Muscle layer of colon (tissue), 2 donors: Measurements from ENCODE around the gene ARHGEF10L.
A peak's percentile ranks its signal among the peaks of the same experiment; 100 is the strongest.

Experiments used
- H3K27ac ChIP-seq: one replicate; pipeline ENCODE4 v1.7.0; 2013; ENCODE audit warnings: low read depth, mild to moderate bottlenecking, low read length, moderate library complexity
- H3K27me3 ChIP-seq, 2 donors: one replicate each; pipeline ENCODE4 v1.7.0; 2013; ENCODE audit warnings: low read length in 2 of 2, mild to moderate bottlenecking in 2 of 2; ENCODE audit not compliant: insufficient read depth in 2 of 2, control insufficient read depth in 1 of 2
- H3K36me3 ChIP-seq: one replicate; pipeline ENCODE4 v1.7.0; 2013; ENCODE audit warnings: mild to moderate bottlenecking, low read length; ENCODE audit not compliant: insufficient read depth
- H3K4me1 ChIP-seq: one replicate; pipeline ENCODE4 v1.7.0; 2013; ENCODE audit warnings: mild to moderate bottlenecking, low read length; ENCODE audit not compliant: insufficient read depth
- H3K4me3 ChIP-seq, 2 donors: one replicate each; pipeline ENCODE4 v1.7.0; 2013; ENCODE audit warnings: low read length in 2 of 2, low read depth in 1 of 2, mild to moderate bottlenecking in 1 of 2, moderate library complexity in 1 of 2
- H3K9ac ChIP-seq: one replicate; pipeline ENCODE4 v1.7.0; 2013; ENCODE audit warnings: low read length
- H3K9me3 ChIP-seq: one replicate; pipeline ENCODE4 v1.7.0; 2013; ENCODE audit warnings: mild to moderate bottlenecking, low read length
- donor health status: abdominal sarcoma.
- donor health status: Adenocarcinoma of cecum.

The ARHGEF10L gene

GRCh38 chr1:17539118-17539476 is 401 bp upstream of the ARHGEF10L start:
- peak overlapping the region; percentile 78 for H3K27ac ChIP-seq
- H3K4me1 ChIP-seq: peaks cover 28% of the 10 kb centered on the region
- no peaks in the 10 kb centered on the region for H3K36me3 ChIP-seq
- peak overlapping the region; percentile 20 to 28 for H3K4me3 ChIP-seq
- H3K27me3 ChIP-seq: no peaks in the 10 kb centered on the region
- H3K9ac ChIP-seq: no peak overlapping the region
- no peaks in the 10 kb centered on the region for H3K9me3 ChIP-seq

DNA sequence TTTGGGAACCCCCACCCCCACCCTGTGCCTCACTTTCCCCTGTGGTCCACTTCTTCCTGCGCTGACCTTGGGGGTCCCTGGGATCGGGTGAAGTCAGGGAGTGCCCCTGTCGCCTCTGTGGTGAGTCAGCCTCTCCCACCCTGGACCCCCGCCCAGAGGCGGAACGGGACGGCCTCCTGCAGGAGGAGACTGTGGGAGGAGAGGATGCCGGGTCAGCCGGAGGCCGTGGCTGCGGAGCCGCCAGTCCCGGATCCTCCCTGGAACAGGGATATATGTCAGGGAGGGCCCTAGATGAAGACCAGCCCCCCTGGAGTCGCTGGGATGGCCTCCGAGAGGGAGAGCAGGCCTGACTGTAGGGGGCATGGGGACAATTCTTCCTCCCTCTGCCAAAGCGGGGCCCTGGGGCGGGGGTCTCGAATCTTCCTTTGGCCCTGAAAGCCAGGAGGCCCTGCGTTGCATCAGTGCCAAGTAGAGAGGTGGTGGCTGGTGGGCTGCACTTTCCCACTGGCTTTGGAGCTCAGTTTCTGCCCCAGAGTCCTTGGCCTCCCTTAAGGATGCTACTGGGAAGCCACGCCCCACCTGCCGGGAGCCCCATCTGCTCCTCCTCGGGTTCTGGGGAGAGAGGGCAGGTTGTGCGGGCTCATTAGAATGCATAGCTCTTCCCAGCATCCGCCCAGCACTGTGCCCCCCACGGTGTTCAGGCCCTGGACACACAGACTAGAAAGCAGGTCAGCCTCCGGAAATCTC is 930 bp downstream of the ARHGEF10L start:
- Histone ChIP-seq H3K27me3 (no peaks in the 10 kb centered on the region), H3K36me3 (no peaks in the 10 kb centered on the region), H3K4me1 (peaks cover 33% of the 10 kb centered on the region), H3K9me3 (no peaks in the 10 kb centered on the region), H3K27ac (peak overlapping the region; percentile 82), H3K9ac (peak overlapping the region; percentile 91), H3K4me3 (peak overlapping the region; percentile 84 to 94)

DNA sequence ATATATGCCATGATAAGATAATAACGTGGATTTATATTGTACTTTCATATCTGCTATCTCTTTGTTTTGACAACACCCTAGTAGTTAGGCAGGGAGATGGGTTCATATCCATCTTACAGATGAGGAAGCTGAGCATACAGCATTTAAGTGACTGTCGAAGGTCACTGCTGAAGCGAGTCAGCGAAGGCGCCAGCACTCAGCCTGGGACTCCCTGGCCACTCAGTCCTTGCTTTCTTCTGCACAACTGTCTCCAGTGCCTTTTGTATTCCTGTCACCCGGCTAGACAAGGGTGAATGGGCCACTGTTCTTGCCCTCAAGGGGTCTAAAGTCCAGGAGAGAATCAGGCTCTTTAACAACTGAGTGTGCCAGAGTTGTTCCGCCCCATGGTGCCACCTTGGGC is 3.1 kb downstream of the ARHGEF10L start:
- Histone ChIP-seq H3K4me3 (no peak overlapping the region), H3K36me3 (no peaks in the 10 kb centered on the region), H3K9ac (no peak overlapping the region), H3K27ac (no peak overlapping the region), H3K4me1 (peaks cover 41% of the 10 kb centered on the region), H3K9me3 (no peaks in the 10 kb centered on the region), H3K27me3 (no peaks in the 10 kb centered on the region)

GRCh38 chr1:17544776-17545350 is 5.4 kb downstream of the ARHGEF10L start:
- Histone ChIP-seq H3K9ac (no peak overlapping the region), H3K4me1 (peaks cover 25% of the 10 kb centered on the region), H3K27ac (no peak overlapping the region)

DNA sequence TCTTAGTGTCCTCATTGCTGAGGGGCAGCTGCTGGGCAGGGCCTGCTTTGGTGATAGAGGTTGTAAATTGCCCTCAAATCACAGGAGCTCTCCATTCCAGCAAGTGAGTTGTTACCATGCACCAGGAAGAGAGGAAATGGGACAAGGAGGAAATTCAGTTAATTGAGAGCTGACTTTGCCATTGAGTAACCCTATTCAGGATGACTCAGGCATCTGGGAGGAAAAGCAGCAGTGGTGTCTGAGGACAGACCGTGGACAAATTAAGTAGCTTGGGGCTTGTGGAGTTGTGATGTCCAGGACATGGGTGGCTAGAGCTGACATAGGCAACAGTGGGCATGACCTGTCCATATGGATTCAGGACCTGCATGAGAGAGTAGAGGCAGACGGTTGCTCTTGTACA is 5.9 kb downstream of the ARHGEF10L start:
- no peak overlapping the region for H3K4me3 ChIP-seq
- no peaks in the 10 kb centered on the region for H3K36me3 ChIP-seq
- H3K27me3 ChIP-seq: no peaks in the 10 kb centered on the region
- no peak overlapping the region for H3K27ac ChIP-seq
- H3K9ac ChIP-seq: no peak overlapping the region
- H3K9me3 ChIP-seq: no peaks in the 10 kb centered on the region
- H3K4me1 ChIP-seq: peaks cover 25% of the 10 kb centered on the region

More at GRCh38 chr1:17544776-17545350, 5.4 kb downstream of the ARHGEF10L start:
- Histone ChIP-seq H3K27me3 (no peaks in the 10 kb centered on the region), H3K36me3 (no peaks in the 10 kb centered on the region), H3K4me3 (no peak overlapping the region), H3K9me3 (no peaks in the 10 kb centered on the region)

- Histone ChIP-seq H3K9me3 (no peaks in the 10 kb centered on the region), H3K4me3 (no peak overlapping the region), H3K27ac (no peak overlapping the region), H3K4me1 (peaks cover 29% of the 10 kb centered on the region), H3K36me3 (no peaks in the 10 kb centered on the region), H3K9ac (no peak overlapping the region), H3K27me3 (no peaks in the 10 kb centered on the region)
Observed at GRCh38 chr1:17546946-17547670, 7.6 kb downstream of the ARHGEF10L start.

DNA sequence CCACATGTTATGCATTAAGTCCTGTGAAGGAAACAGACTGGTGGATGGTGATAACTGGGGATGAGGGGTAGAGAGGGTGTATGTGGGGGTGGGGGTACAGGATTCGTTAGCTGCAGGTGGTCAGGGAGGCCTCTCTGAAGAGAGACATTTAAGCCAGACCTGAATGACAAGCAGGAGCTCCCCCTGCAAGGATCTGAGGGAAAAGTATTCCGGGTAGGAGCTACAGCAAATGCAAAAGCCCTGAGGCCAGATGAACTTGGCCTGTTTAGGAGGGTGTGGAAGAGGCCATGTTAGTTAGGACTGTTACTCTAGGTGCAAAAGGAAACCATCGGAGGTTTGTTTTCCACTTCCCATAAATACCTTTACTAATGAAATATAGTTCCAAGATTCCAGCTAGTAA is 9.9 kb downstream of the ARHGEF10L start:
- Histone ChIP-seq H3K9ac (no peak overlapping the region), H3K9me3 (no peaks in the 10 kb centered on the region), H3K4me3 (no peak overlapping the region)

GRCh38 chr1:17550729-17551584 is 11.5 kb downstream of the ARHGEF10L start:
- Histone ChIP-seq H3K9ac (no peak overlapping the region), H3K27me3 (no peaks in the 10 kb centered on the region), H3K36me3 (no peaks in the 10 kb centered on the region), H3K27ac (no peak overlapping the region), H3K9me3 (no peaks in the 10 kb centered on the region), H3K4me1 (peaks cover 18% of the 10 kb centered on the region), H3K4me3 (no peak overlapping the region)

More for the DNA sequence above, 9.9 kb downstream of the ARHGEF10L start:
- no peak overlapping the region for H3K27ac ChIP-seq
- no peaks in the 10 kb centered on the region for H3K27me3 ChIP-seq
- H3K36me3 ChIP-seq: no peaks in the 10 kb centered on the region
- H3K4me1 ChIP-seq: peaks cover 29% of the 10 kb centered on the region

GRCh38 chr1:17551755-17552234 is 12.3 kb downstream of the ARHGEF10L start:
- no peaks in the 10 kb centered on the region for H3K9me3 ChIP-seq
- H3K36me3 ChIP-seq: no peaks in the 10 kb centered on the region
- H3K27me3 ChIP-seq: no peaks in the 10 kb centered on the region
- H3K9ac ChIP-seq: no peak overlapping the region
- H3K4me3 ChIP-seq: no peak overlapping the region
- H3K4me1 ChIP-seq: peaks cover 15% of the 10 kb centered on the region
- no peak overlapping the region for H3K27ac ChIP-seq

- H3K27ac ChIP-seq: no peak overlapping the region
Observed at GRCh38 chr1:17553975-17554700, 14.6 kb downstream of the ARHGEF10L start.

More at GRCh38 chr1:17553975-17554700, 14.6 kb downstream of the ARHGEF10L start:
- H3K36me3 ChIP-seq: no peaks in the 10 kb centered on the region
- H3K9me3 ChIP-seq: no peaks in the 10 kb centered on the region
- H3K4me3 ChIP-seq: no peak overlapping the region
- H3K9ac ChIP-seq: no peak overlapping the region
- H3K4me1 ChIP-seq: peaks cover 15% of the 10 kb centered on the region
- H3K27me3 ChIP-seq: no peaks in the 10 kb centered on the region
